Adipose tissue (tissue), 3 donors: ENCODE results near the gene PCDHGB4. TPM values are rescaled to one million over a fixed set of nuclear protein-coding genes. Genes with fewer than 3 reads are reported as not detected.
"Not testable (repeated sequence)": the region's sequence is repeated elsewhere in the genome, so short reads cannot be mapped to it uniquely, and the experiment has no call there.

Source experiments
- H3K27ac ChIP-seq: one replicate; pipeline ENCODE4 v1.5.1; 2013; ENCODE audit warnings: low read depth, low read length
- WGBS, 3 donors: extraction: QIAGEN DNeasy Blood & Tissue Kit; methylation state at CpG; one replicate each; pipeline ENCODE4 v1.1.7; 2013; 5-methylcytosine and 5-hydroxymethylcytosine counted together
- polyA plus RNA-seq, 3 donors: library from polyadenylated mRNA; stranded (reverse); fragments of 200-250 nt; gene quantifications; one replicate each; pipeline ENCODE4 v1.2.3, GENCODE V29; 2013
- donor health status: healthy with polysubstance abuse.
- donor health status: Bipolar disorder and iron deficiency.
- donor health status: healthy.

Gene PCDHGB4
- polyA plus RNA-seq, 3 donors: 0.34 to 1.2 (median 0.60) TPM

DNA sequence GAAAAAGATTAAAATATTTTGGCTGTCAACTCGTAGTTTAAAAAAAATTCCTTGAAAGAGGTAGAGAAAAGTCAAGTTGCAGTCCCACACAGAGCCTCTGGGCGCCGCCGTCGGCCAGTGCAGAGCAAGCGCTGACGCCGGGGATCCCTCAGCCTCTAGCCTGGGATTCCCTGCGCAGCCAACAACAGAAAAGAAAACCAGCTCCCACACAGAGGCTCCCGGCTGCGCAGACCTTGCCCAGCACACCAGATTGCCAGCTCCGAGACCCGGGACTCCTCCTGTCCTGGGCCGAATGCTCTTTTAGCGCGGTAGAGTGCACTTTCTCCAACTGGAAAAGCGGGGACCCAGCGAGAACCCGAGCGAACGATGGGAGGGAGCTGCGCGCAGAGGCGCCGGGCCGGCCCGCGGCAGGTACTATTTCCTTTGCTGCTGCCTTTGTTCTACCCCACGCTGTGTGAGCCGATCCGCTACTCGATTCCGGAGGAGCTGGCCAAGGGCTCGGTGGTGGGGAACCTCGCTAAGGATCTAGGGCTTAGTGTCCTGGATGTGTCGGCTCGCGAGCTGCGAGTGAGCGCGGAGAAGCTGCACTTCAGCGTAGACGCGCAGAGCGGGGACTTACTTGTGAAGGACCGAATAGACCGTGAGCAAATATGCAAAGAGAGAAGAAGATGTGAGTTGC is 30.1 kb downstream of the PCDHGB4 start, which contains the start of gene PCDHGB7:
TSS of gene PCDHGB7 (plus strand) at position 184 of the 679 bp plus-strand sequence. CDS start at position 367, 183 bp downstream.
- H3K27ac ChIP-seq: not testable (repeated sequence)
- 6 to 10% (median 7%) methylated on average over 39 to 47 of the region's 47 CpGs for WGBS, 3 donors

DNA sequence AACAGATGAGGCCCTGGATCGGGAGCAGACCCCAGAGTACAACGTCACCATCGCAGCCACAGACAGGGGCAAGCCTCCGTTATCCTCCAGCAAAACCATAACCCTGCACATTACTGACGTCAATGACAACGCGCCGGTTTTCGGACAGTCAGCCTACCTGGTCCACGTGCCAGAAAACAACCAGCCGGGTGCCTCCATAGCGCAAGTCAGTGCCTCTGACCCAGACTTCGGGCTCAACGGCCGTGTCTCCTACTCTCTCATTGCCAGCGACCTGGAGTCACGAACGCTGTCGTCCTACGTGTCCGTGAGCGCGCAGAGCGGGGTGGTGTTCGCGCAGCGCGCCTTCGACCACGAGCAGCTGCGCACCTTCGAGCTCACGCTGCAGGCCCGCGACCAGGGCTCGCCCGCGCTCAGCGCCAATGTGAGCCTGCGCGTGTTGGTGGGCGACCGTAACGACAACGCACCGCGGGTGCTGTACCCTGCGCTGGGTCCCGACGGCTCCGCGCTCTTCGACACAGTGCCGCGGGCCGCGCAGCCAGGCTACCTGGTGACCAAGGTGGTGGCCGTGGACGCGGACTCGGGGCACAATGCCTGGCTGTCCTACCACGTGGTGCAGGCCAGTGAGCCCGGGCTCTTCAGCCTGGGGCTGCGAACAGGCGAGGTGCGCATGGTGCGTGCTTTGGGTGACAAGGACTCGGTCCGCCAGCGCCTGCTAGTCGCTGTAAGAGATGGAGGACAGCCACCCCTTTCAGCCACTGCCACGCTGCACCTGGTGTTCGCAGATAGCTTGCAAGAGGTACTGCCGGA is 31.8 kb downstream of the PCDHGB4 start:
- 21 to 31% (median 30%) methylated on average over 74 of the region's 74 CpGs for WGBS, 3 donors

DNA sequence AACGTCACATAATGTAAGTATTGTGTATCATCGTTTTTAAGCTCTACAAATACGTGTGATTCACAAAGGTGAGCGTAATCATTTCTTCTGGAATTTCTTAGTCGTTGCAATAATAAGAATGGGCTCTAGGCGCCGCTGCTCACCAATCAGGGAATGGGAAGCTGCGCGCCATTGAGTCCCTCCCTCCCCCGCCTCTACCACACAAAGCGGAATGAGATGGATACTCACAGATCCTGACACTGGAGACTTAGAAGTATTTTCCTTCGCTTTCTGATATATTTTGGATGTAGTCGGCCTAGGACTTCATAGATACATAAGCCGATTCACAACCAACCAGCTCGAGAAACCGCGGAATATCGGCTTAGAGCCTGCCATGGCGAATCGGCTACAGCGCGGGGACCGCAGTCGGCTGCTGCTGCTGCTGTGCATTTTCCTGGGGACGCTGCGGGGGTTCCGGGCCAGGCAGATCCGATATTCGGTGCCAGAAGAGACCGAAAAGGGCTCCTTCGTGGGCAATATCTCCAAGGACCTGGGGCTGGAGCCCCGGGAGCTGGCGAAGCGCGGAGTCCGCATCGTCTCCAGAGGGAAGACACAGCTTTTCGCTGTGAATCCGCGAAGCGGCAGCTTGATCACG is 33.5 kb downstream of the PCDHGB4 start, which contains the start of gene PCDHGA11:
TSS of gene PCDHGA11 (plus strand) at position 197 of the 634 bp plus-strand sequence. CDS start at position 374, 177 bp downstream.
- no peak within 1 kb of the TSS for H3K27ac ChIP-seq
- 9 to 11% (median 10%) methylated on average over 42 of the region's 42 CpGs for WGBS, 3 donors

More for the DNA sequence above, 31.8 kb downstream of the PCDHGB4 start:
- no peak overlapping the region for H3K27ac ChIP-seq

DNA sequence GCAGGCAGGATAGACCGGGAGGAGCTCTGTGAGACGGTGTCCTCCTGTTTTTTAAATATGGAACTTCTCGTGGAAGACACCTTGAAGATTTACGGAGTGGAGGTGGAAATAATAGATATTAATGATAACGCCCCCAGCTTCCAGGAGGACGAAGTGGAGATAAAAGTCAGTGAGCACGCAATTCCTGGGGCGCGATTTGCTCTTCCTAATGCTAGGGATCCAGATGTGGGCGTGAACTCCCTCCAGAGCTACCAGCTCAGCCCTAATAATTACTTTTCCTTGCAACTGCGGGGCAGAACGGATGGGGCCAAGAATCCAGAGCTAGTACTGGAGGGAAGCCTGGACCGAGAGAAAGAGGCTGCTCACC is 34.0 kb downstream of the PCDHGB4 start:
- H3K27ac ChIP-seq: no peak overlapping the region
- 8 to 13% (median 13%) methylated on average over 13 of the region's 13 CpGs for WGBS, 3 donors

DNA sequence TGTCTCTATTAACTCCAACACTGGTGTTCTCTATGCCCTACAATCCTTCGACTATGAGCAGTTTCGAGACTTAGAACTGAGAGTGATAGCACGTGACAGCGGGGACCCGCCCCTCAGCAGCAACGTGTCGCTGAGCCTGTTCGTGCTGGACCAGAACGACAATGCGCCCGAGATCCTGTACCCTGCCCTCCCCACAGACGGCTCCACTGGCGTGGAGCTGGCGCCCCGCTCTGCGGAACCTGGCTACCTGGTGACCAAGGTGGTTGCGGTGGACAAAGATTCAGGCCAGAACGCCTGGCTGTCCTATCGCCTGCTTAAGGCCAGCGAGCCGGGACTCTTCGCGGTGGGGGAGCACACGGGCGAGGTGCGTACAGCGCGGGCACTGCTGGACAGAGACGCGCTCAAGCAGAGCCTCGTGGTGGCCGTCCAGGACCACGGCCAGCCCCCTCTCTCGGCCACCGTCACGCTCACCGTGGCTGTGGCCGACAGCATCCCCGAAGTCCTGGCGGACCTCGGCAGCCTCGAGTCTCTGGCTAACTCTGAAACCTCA is 35.3 kb downstream of the PCDHGB4 start:
- 16 to 25% (median 23%) methylated on average over 35 to 42 of the region's 42 CpGs for WGBS, 3 donors
- H3K27ac ChIP-seq: no peak overlapping the region

DNA sequence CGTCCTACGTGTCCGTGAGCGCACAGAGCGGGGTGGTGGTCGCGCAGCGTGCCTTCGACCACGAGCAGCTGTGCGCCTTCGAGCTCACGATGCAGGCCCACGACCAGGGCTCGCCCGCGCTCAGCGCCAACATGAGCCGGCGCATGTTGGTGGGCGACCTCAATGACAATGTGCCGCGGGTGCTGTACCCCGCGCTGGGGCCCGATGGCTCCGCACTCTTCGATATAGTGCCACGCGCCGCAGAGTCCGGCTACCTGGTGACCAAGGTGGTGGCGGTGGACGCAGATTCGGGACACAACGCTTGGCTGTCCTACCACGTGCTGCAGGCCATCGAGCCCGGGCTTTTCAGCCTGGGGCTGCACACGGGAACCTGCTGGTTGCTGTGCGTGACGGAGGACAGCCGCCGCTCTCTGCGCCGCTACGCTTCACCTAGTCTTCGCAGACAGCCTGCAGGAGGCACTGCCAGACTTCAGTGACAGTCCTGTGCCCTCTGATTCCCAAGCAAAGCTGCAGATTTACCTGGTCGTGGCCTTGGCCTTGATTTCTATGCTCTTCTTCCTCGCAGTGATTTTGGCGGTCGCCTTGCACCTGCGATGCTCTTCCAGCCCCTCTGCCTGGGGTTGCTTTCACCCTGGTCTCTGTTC is 40.4 kb downstream of the PCDHGB4 start:
- H3K27ac ChIP-seq: no peak overlapping the region
- 34 to 46% (median 43%) methylated on average over 53 of the region's 53 CpGs for WGBS, 3 donors

DNA sequence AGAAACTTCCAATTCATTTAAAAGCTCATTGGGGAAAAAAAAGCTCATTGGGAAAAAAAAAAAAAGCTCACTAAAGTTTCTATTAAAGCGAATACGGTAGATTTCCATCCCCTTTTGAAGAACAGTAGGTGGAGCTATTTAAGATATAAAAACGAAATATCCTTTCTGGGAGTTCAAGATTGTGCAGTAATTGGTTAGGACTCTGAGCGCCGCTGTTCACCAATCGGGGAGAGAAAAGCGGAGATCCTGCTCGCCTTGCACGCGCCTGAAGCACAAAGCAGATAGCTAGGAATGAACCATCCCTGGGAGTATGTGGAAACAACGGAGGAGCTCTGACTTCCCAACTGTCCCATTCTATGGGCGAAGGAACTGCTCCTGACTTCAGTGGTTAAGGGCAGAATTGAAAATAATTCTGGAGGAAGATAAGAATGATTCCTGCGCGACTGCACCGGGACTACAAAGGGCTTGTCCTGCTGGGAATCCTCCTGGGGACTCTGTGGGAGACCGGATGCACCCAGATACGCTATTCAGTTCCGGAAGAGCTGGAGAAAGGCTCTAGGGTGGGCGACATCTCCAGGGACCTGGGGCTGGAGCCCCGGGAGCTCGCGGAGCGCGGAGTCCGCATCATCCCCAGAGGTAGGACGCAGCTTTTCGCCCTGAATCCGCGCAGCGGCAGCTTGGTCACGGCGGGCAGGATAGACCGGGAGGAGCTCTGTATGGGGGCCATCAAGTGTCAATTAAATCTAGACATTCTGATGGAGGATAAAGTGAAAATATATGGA is 43.0 kb downstream of the PCDHGB4 start, which contains the start of gene PCDHGA12:
TSS of gene PCDHGA12 (plus strand) at position 176 of the 782 bp plus-strand sequence. CDS start at position 429, 253 bp downstream.
- H3K27ac ChIP-seq: no peak within 1 kb of the TSS
- WGBS, 3 donors: 7 to 12% (median 11%) methylated on average over 33 of the region's 33 CpGs

DNA sequence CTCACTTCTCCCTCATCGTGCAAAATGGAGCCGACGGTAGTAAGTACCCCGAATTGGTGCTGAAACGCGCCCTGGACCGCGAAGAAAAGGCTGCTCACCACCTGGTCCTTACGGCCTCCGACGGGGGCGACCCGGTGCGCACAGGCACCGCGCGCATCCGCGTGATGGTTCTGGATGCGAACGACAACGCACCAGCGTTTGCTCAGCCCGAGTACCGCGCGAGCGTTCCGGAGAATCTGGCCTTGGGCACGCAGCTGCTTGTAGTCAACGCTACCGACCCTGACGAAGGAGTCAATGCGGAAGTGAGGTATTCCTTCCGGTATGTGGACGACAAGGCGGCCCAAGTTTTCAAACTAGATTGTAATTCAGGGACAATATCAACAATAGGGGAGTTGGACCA is 43.8 kb downstream of the PCDHGB4 start:
- no peak overlapping the region for H3K27ac ChIP-seq
- 9 to 14% (median 13%) methylated on average over 37 of the region's 37 CpGs for WGBS, 3 donors

DNA sequence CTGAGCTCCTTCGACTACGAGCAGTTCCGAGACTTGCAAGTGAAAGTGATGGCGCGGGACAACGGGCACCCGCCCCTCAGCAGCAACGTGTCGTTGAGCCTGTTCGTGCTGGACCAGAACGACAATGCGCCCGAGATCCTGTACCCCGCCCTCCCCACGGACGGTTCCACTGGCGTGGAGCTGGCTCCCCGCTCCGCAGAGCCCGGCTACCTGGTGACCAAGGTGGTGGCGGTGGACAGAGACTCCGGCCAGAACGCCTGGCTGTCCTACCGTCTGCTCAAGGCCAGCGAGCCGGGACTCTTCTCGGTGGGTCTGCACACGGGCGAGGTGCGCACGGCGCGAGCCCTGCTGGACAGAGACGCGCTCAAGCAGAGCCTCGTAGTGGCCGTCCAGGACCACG is 44.8 kb downstream of the PCDHGB4 start:
- not testable (repeated sequence) for H3K27ac ChIP-seq
- 25 to 35% (median 31%) methylated on average over 25 to 38 of the region's 38 CpGs for WGBS, 3 donors

DNA sequence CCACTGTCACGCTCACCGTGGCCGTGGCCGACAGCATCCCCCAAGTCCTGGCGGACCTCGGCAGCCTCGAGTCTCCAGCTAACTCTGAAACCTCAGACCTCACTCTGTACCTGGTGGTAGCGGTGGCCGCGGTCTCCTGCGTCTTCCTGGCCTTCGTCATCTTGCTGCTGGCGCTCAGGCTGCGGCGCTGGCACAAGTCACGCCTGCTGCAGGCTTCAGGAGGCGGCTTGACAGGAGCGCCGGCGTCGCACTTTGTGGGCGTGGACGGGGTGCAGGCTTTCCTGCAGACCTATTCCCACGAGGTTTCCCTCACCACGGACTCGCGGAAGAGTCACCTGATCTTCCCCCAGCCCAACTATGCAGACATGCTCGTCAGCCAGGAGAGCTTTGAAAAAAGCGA is 45.2 kb downstream of the PCDHGB4 start:
- not testable (repeated sequence) for H3K27ac ChIP-seq
- WGBS, 3 donors: 18 to 29% (median 28%) methylated on average over 25 to 29 of the region's 29 CpGs

DNA sequence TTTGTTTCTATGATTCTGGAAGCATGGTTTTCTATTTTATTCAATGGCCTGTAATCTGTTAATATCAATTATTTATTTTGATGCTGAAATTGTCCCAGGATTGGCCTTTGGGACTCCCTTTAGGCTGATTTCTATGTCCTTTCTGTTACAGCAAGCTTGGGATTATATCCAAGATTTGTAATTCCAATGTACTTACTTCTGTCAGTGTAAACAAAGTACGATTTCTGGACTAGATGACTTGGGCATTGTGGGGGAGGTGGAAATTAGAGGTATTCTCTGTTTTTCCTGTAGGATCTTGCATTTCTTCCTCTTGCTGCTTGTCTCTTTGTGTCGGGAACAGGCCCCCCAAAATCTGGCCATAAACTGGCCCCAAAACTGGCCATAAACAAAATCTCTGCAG is 46.5 kb downstream of the PCDHGB4 start:
- no peak overlapping the region for H3K27ac ChIP-seq
- 68 to 80% (median 76%) methylated on average over 2 of the region's 2 CpGs for WGBS, 3 donors

DNA sequence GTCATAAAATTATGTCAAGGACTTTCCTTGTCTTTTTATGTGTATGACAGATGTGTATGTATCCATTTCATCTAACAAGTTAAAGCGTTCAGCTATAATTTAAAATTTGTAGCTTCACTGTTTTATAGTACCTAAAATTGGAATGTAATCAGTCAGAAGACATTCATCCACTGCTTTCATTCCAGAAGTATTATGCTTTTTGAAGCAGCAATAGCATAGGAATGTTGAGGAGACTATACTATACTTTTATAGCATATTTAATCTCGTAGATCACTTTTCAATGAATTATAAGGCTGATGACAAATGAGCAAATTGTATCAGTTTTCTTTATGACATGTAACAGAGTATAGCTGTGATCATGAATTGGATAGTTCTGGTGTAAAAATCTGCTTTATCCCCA is 49.7 kb downstream of the PCDHGB4 start:
- 91 to 93% (median 93%) methylated on average over 2 of the region's 2 CpGs for WGBS, 3 donors
- no peak overlapping the region for H3K27ac ChIP-seq

DNA sequence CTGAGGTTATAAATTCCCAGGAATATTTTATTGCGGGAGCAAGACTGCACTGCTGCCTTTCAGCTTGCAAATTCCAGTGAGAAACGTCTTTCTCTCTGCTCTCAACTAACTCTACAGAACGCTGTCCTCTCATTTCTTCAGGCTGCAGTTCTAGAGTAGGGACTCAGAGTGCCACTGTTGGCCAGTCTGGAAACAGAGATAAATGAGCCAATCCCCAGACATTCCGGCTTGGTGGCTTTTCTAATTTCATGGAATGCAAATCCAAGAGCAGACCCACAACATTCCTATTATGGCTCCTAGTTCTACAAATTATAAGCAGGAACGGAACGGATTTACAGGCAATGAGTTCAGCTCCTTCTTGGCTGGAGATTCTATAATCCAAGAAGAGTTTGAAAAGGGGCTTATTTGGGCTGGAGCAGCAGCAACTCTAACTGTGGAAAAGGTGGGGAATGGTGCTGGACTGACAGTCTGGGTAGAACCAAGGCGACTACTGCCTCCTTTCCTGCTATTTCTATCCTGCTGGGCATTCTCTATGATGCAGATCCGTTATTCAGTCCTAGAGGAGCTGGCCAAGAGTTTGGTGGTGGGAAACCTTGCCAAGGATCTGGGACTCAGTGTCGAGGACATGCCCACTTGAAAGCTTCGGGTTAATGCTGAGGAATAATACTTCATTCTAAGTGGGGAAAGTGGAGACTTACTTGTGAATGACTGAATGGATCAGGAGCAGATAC is 52.1 kb downstream of the PCDHGB4 start:
- H3K27ac ChIP-seq: no peak overlapping the region
- 60 to 69% (median 69%) methylated on average over 10 of the region's 10 CpGs for WGBS, 3 donors
